ELR (cell line): ENCODE results near the gene TCL1A.
A peak's percentile ranks its signal among the peaks of the same experiment; 100 is the strongest.
"Not testable (repeated sequence)": the region's sequence is repeated elsewhere in the genome, so short reads cannot be mapped to it uniquely, and the experiment has no call there.

ENCODE experiments used
- DNase-seq: peaks from one replicate; pipeline ENCODE4 v3.0.0-alpha.2; 2015; ENCODE audit warnings: low read depth

TCL1A gene, protein sequence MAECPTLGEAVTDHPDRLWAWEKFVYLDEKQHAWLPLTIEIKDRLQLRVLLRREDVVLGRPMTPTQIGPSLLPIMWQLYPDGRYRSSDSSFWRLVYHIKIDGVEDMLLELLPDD

DNA sequence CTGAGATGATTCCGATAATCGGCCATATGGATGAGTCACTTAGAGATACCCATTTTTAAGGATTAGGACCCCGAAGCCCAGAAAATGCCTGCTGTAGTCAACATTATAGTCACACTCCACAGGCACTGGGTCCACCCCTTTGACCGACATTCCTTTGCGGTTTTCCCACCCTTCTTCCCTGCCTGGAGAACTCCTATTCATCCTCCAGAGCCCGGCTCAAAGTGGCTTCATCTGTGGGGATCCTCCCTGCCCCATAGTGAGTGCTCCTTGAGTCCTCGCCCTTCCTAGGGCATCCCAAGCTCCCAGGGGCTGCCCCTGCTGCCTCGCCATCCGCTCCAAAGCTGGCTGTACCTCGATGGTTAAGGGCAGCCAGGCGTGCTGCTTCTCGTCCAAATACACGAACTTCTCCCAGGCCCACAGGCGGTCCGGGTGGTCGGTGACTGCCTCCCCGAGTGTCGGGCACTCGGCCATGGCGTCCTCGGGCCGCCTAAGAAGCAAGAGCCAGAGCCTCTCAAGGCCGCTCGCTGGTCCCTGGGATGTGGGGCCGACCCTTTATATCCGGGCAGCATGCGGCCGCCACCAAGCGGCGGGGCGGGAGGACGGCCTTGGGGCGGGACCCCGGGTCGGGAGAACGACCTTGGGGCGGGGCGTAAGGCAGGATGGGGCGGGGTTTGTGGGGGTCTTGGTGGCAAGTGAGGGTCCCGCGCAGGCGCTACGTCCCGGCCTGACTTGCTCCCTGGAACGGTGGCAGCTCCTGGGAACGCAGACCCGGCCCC, at the start of gene TCL1A:
TCL1A (minus strand) TSS at position 530 of the 776 bp plus-strand sequence; CDS start at position 471, 59 bp downstream.
- no peak for DNase-seq

DNA sequence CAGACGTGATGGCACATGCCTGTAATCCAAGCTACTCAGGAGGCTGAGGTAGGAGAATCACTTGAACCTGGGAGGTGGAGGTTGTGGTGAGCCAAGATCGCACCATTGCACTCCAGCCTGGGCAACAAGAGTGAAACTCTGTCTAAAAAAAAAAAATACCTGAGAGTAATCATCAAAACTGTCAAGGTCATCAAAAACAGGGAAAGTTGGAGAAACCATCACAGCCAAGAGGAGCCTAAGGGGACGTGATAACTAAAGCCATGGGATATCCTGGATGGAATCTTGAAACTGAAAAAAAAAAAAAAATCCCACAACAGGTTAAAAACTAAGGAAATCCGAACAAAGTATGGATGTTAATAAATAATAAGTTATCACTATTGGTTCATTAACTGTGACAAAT, 49.1 kb upstream of the TCL1A start:
- DNase-seq = not testable (repeated sequence)

DNA sequence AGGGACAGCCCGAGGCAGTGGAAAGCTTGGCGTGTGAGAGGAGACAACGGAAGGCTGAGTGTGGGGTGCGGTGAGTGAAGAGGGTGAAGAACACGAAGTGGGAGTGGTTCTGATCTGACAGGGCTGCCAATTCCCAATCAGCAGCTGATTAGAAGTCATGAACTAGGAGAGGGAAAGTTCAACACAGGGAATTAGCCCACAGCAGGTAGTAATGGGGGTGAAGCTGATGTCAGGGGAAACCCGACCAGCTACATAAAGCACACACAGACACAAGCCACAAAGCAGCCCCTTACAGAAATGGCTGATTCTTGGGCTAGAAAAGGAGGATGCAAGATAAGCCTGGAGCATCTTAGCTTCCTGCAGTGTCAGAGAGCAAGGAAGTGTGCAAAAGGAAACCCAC, 47.5 kb upstream of the TCL1A start:
- no peak for DNase-seq

DNA sequence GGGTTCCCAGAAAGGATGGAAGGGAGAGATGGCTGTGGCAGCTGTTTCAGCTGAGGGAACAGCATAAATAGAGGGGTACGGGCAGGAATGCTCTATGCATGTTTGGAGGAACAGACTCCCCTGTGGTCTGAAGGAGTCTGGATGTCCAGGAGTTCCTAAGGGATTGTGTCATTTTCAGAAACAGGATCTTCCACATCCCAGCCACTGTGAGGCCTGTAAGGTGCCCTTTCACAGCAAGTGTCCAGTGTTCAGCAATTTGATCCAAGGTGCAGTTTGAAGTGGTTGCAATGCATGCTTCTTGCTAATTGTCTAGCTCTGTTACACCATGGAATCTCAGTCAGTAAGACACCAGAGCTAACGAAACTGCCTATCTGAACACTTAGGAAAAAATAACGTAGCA, 46.7 kb upstream of the TCL1A start:
- no peak for DNase-seq

DNA sequence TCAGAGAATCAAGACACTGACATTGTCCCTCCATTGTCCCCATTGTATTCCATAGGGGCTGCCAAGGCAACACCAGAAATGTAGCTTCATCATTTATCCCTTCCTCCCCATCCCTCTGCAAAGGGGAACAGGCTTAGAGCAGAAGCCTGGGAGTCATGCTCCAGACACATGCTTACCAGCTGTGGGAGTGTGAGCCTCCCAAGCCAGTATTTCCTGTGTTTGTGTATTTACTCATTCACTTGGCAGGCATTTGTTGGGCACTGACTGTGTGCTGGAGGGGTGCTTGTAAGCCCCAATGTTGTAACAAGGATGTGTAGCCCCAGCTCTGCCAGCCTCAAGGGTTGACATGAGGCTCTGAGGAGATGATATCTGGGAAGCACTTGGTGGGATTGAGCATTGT, 46.0 kb upstream of the TCL1A start:
- DNase-seq = peak; percentile 29

DNA sequence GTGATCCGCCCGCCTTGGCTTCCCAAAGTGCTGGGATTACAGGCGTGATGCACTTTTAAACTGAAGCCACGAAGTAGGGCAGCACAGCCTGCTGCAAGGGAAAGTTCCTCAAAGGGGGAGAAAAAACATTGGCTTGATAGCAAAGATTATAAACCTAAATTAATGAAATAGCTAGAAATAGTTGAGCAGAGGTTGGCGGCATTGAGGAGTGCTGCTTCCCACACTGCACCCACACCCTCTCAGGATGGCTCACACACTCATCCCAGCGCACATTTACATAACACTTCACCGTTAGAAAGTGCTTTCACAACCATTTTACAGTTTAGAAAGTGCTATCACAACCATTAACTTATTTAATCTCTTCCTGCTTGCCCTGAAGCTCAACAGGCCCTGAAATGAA, 44.4 kb upstream of the TCL1A start:
- no peak for DNase-seq

DNA sequence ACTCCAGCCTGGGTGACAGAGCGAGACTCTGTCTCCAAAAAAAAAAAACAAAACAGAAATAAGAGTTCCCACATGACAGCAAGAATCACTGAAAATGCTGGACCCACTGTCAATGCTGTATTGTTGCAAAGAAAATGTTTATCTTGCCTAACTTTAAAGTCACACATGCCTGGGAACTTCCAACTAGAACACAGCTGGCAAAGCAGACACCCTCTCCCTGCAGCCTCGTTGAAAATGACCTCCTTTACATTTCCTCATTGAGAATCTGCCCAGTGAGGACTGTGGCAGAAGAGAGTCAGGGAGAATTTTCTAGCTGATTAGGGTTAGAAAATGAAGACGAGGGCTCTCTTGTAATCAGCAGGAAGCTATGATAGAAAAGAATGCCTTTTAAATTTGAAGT, 42.8 kb upstream of the TCL1A start:
- no peak for DNase-seq

DNA sequence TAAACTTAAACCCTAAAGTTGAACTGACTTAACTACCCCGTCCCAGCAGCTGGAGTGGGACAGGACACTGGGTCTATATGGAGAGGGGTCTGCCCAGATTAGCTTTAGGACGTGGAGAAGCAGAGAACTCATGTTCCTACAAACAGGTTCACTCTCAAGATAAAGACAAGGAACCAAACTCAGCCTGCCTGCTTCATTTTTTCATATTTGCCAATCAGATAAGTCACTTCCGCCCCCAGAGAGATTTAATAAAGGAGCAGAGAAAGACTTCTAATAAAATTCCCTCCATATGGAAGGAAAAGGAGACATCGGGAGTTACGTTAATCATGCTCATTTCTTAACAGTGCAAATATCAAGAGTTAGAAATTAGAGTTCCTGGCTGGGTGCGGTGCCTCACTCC, 42.2 kb upstream of the TCL1A start:
- DNase-seq = no peak

DNA sequence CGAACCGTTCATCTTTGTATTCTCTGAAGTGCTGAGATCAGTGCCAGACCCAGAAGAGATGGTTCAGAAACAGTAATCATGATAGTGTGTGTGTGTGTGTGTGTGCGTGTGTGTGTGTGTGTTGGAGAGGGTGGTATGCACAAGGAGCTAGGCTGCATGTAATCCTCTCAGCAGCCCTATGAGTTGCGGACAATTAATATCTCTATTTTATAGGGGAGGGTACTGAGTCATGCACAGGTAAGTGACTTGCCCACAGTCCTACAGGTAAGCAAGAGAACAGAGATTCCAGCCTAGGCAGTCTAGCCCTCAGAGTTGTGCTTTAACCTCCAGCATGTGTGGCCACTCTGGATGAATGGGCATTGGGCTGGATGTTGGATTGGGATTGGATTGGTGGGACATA, 27.9 kb upstream of the TCL1A start:
- DNase-seq = no peak

DNA sequence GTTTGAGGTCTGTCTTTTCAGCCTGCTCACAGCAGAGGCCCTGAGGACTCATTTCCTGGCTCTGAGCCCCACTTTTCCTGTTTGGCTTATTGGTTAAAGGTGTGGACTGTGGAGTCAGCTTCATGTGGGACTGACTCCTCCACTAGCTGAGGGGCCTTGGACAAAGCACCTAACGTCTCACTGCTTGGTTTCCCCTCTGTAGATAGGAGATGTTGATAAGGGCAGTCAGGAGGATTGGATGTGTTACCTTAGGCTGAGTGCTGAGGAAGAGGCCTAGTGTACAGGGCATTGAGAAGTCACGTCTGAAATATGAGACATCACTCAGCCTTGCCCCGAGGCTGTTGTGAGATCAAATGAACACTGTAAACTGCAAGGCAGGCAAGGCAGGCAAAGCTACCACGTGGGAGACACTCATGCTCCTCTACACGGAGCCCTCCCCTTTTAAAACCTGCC, 27.1 kb upstream of the TCL1A start:
- peak; percentile 52 for DNase-seq

DNA sequence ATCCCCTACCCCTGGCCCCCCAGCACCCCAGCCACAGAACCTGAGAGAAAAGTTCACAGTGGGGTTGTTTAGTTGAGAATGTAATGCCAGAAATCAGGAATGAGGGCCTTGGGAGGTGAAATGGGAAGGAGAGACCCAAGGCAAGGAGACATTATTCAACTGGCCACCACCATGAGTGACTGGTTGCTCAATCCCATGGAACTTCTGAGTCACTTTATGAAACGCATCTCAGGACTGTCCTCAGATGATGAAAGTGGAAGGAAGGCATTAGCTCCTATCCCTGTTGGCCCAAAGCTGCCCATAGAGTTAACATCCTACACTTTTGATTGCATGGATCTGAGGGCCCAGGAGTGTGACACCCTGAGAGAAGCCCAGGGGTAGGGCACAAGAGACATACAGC, 25.4 kb upstream of the TCL1A start:
- no peak for DNase-seq

DNA sequence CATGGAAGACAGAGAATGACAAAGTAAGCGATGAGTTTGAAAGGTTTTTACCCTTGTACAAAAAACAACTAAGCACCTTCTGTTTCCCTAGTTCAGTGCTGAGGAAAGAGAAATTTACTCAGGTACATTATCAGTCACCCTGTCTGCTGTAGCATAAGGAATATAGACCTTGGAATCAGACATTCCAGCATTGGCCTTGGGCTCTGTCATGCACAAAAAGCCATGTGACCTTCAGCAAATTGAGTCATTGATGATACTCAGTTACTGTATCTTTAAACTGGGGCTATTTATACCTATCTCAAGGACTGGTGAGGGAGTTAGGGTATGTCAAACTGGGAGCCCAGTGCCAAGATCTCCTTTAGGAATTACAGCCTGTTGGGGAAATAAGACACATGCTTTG, 19.3 kb upstream of the TCL1A start:
- no peak for DNase-seq

DNA sequence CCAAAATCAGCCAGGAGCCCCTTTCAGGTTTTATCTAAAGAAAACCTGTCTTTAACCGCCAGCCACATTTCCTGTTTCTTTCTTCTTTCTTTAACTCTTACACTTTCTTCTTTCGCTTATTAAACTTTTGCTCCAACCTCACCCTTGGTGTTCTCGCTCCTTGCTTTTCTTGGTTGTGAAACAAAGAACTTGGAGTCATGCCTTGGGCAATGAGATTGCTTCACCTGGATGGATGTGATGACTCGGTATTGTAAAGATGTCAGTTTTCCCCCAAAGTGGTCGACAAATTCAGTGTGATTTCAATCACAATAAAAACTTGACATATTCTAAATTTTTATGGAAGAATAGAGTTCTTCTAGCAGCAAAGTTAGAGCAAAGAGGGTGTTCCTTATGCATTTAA, 16.2 kb upstream of the TCL1A start:
- no peak for DNase-seq

DNA sequence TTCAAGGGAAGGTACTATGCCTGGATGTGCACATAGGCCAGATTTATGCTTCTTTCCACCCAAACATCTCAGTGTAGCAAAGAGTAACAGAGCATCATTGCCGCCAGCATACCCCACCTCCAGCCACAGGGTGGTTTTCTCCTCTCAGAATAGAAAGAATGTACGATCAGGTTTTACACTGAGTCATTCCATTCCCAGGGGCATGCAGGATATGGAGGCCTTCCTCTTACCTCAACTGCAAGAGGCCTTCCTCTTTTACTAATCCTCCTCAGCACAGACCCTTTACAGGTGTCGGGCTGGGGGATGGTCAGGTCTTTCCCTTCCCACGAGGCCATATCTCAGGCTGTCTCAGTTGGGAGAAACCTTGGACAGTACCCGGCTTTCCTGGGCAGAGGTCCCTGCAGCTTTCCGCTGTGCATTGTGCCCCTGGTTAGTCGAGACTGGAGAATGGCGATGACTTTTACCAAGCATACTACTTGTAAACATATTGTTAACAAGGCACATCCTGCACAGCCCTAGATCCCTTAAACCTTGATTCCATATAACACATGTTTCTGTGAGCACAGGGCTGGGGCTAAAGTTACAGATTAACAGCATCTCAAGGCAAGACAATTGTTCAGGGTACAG, 15.6 kb upstream of the TCL1A start:
- not testable (repeated sequence) for DNase-seq

DNA sequence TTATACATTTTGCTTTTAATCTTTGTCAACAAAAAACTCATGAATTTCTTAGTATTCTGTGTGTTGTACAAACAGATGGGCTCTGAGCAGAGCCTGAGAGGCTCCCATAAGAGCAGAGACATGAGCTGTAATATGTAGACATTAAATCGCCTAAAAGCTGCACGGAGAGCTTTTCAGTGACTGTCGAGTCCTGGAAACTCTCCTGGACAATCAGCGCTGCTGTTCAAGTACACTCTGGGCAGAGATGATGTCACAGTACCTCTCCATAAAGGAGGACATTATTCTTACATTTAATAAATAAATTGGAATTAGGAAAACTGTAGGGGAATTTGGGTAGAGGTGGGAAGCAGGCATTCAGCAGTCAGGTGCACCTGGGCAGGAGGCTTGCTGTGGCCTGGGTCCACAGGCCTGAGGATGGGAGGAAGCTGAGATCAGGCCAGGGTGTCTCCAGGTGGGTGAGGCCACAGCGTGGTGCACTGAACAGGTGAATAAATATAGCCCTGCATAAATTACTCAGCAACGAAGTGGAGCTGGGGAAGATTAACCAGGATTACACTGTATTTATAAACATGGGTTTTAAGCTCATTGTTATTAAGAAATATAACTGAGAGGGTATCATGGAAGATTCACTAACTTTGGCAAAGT, 13.3 kb upstream of the TCL1A start:
- DNase-seq = no peak

DNA sequence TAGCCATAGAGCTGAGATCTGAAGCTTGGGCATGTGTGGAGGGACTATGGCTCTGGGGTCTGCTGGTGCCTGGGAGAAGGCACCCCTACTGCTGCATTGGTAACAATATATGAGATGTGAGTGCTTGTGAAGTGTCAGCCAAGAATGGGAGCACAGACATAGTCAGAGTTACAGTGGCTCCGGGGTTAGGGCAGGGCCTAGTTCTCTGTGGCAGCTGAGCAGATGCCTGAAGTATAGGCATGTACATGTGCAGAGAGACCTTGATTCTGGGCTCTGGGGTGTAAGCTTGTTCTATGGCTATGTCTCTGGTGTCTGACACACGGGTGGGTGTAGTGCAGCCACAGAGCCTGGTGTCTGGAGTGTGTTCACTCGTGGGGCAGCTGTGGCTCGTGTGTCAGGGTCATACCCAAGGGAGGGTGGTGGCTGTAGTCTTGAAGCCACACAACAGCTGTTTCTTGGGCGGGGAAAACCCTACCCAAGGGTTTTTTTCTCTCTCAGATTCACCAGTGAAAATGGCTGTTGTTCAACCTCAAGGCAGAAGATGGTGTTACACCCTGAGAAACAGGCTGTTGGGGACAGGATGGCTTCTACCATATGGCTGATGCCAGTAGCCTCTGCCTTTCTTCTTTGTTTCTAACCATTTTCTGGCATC, 11.9 kb upstream of the TCL1A start:
- DNase-seq = no peak

DNA sequence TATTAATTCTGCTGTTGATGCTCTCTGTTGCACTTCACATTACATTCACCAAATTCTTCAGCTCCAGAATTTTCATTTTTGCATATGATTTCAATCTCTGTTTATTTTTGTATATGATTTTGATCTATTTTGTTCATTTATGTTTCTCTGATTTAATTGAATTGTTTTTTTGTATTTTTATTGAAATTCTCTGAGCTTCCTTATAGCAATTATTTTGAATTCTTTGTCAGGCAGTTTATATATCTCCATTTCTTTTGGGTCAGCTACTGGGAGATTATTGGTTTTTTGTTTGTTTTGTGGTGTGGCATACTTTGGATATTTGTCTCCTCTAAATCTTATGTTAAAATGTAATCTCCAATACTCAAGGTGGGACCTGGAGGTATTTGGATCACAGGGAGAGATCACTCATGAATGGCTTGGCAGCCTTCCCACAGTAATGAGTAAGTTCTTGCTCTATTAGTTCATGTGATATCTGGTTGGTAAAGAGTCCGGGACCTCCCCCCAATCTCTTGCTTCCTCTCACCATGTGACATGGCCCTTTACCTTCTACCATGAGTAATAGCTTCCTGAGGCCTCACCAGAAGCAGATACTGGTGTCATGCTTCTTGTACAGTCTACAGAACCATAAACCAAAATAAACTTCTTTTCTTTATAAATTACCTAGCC, 8.7 kb upstream of the TCL1A start:
- peak; percentile 9 for DNase-seq

DNA sequence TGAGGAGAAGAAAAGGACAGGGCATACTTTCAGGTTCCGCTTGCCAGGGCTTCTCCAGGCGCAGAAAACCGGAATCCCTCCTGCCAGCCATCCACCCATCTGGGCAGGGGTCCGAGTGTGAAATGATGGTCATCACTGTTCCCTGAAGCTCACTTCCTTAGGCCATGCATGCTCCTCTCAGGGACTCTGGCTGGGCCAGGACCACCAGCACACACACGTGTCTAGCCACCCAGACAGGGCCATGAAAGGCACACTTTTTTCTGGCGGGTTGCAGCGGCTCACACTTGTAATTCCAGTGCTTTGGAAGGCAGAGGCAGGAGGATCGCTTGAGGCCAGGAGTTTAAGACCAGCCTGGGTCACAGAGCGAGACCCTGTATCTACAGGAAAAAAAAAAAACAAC, 1.5 kb downstream of the TCL1A start:
- DNase-seq = no peak

DNA sequence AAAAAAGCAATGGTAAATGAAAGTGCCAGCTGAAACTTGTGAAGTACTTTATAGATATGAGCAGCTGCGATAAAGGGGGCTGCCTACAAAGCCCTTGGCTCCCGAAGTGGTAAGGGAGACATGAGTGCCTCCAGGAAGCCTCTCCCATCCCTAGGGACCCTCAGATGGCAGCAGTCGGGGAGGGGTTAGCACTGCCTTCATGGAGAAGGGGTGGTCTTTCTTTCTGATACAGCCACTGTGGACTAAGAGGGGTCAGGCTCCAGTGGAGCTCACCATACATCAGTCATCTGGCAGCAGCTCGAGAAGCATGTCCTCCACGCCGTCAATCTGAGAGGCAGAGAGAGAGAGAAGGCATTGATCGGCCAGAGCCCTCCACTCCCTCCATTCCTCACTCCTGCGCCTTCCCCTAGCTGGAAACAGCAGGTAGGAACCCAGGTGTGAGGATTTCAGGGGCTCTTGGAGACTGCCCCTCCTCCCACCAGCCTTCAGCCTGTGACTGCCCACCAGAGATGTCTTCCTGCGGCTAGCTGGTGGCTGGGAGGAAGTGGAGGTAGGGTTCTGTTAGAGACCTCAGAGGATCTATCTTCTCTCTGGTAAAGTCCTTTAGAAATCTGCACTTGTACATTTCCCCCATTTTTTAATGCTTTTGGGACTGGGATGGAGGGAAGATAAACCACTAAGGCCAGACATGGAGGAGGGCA, 2.3 kb downstream of the TCL1A start:
- DNase-seq = no peak

DNA sequence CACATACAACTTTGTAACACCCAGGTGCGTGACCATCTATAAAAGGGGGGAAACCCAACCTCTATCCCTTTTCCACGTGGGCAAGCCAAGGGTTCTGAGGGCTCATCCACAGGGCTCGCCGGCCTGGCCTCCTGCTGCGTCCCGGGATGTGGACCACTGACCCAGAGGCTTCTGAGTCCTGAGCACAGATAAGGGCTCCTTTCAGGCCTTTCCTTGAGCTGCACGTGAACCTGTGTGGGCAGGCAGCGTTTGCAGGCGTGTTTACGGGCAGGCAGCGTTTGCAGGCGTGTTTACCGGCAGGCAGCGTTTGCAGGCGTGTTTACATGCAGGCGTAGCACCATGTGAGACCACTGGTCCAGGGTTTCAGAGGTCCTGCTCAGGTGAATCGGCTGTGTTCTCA, 3.8 kb downstream of the TCL1A start:
- DNase-seq = no peak

DNA sequence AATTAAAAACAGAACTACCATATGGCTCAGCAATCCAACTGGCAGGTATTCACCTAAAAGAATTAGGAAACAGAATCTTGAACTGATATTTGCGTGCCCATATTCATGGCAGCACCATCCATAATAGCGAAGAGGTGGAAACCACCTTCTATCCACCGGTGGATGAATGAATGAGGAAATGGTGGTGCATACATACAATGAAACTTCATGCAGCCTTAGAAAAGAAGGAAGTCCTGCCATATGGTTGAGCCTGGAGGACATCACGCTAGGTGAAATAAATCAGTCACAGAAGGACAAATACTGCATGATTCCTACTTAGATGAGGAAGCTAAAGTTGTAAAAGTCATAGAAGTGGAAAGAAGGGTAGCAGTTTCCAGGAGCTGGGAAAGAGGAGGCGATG, 6.6 kb downstream of the TCL1A start:
- DNase-seq = no peak
